Liver (tissue), 9 donors: ENCODE data around the gene PRKAR1B. TPM values are rescaled to one million over a fixed set of nuclear protein-coding genes. Genes with fewer than 3 reads are reported as not detected.

Experiments
- DNase-seq: peaks from one replicate; pipeline ENCODE4 v3.0.0-alpha.2; 2017; ENCODE audit warnings: low spot score
- H3K27ac ChIP-seq, 2 donors: one replicate each; pipeline ENCODE4 v1.7.0; 2013; ENCODE audit warnings: inconsistent platforms in 2 of 2, low read length in 2 of 2, control low read depth in 1 of 2, low read depth in 1 of 2, mild to moderate bottlenecking in 1 of 2
- H3K27me3 ChIP-seq, 4 donors: one replicate each; pipeline versions ENCODE4 v1.6.1 to v1.7.0; 2013; ENCODE audit warnings: low read length in 3 of 4, inconsistent platforms in 1 of 4, mild to moderate bottlenecking in 1 of 4, moderate library complexity in 1 of 4; ENCODE audit not compliant: control insufficient read depth in 4 of 4, insufficient read depth in 4 of 4
- H3K36me3 ChIP-seq, 4 donors: one replicate each; pipeline versions ENCODE4 v1.6.1 to v1.7.0; 2013; ENCODE audit warnings: low read length in 3 of 4, mild to moderate bottlenecking in 3 of 4, low read depth in 1 of 4, moderate library complexity in 1 of 4; ENCODE audit not compliant: control insufficient read depth in 4 of 4, insufficient read depth in 3 of 4
- H3K4me1 ChIP-seq, 4 donors: one replicate each; pipeline versions ENCODE4 v1.6.1 to v1.7.0; 2013; ENCODE audit warnings: low read length in 3 of 4, mild to moderate bottlenecking in 3 of 4, moderate library complexity in 1 of 4; ENCODE audit not compliant: control insufficient read depth in 4 of 4, insufficient read depth in 4 of 4
- H3K4me3 ChIP-seq, 3 donors: one replicate each; pipeline versions ENCODE4 v1.6.1 to v1.7.0; 2013; ENCODE audit warnings: low read length in 3 of 3, control low read depth in 1 of 3, low read depth in 1 of 3, mild to moderate bottlenecking in 1 of 3
- H3K9ac ChIP-seq, 2 donors: one replicate each; pipeline ENCODE4 v1.7.0; 2013; ENCODE audit warnings: low read length in 2 of 2, mild to moderate bottlenecking in 2 of 2, moderate library complexity in 2 of 2, control low read depth in 1 of 2, low read depth in 1 of 2
- H3K9me3 ChIP-seq, 4 donors: one replicate each; pipeline versions ENCODE4 v1.6.1 to v1.7.0; 2013; ENCODE audit warnings: low read length in 3 of 4; ENCODE audit not compliant: control insufficient read depth in 4 of 4
- ATF3 ChIP-seq: IDR thresholded peaks from 2 replicates; pipeline ENCODE4 v1.6.1; 2016; ENCODE audit warnings: antibody characterized with exemption
- EGR1 ChIP-seq, 2 donors: IDR thresholded peaks; 2 replicates each; pipeline ENCODE4 v1.6.1; 2016 to 2018; ENCODE audit warnings: antibody characterized with exemption in 2 of 2, low read depth in 2 of 2
- FOXA1 ChIP-seq: IDR thresholded peaks from 2 replicates; pipeline ENCODE4 v1.6.1; 2016; ENCODE audit warnings: antibody characterized with exemption
- FOXA2 ChIP-seq: IDR thresholded peaks from 2 replicates; pipeline ENCODE4 v1.6.1; 2016; ENCODE audit warnings: antibody characterized with exemption
- GABPA ChIP-seq, 2 donors: IDR thresholded peaks in 1 of 2; conservative IDR thresholded peaks in 1 of 2; 2 replicates each; pipeline ENCODE4 v1.6.1; 2016; ENCODE audit warnings: antibody characterized with exemption in 2 of 2, mild to moderate bottlenecking in 1 of 2, moderate library complexity in 1 of 2
- HNF4A ChIP-seq, 2 donors: conservative IDR thresholded peaks; 2 replicates each; pipeline ENCODE4 v1.6.1; 2016; ENCODE audit warnings: antibody characterized with exemption in 2 of 2, mild to moderate bottlenecking in 2 of 2
- HNF4G ChIP-seq: IDR thresholded peaks from 2 replicates; pipeline ENCODE4 v1.6.1; 2016; ENCODE audit warnings: antibody characterized with exemption
- JUND ChIP-seq, 2 donors: IDR thresholded peaks; 2 replicates each; pipeline ENCODE4 v1.6.1; 2016; ENCODE audit warnings: antibody characterized with exemption in 2 of 2
- MAX ChIP-seq: IDR thresholded peaks from 2 replicates; pipeline ENCODE4 v1.6.1; 2016; ENCODE audit warnings: antibody characterized with exemption
- NR2F2 ChIP-seq: IDR thresholded peaks from 2 replicates; pipeline ENCODE4 v1.6.1; 2016; ENCODE audit warnings: antibody characterized with exemption
- RAD21 ChIP-seq, 2 donors: IDR thresholded peaks; 2 replicates each; pipeline ENCODE4 v1.6.1; 2016; ENCODE audit warnings: antibody characterized with exemption in 2 of 2, mild to moderate bottlenecking in 2 of 2
- RXRA ChIP-seq, 2 donors: IDR thresholded peaks; 2 replicates each; pipeline ENCODE4 v1.6.1; 2017 to 2018; ENCODE audit warnings: antibody characterized with exemption in 2 of 2, mild to moderate bottlenecking in 1 of 2
- SP1 ChIP-seq: IDR thresholded peaks from 2 replicates; pipeline ENCODE4 v1.6.1; 2018; ENCODE audit warnings: antibody characterized with exemption, mild to moderate bottlenecking
- TAF1 ChIP-seq: conservative IDR thresholded peaks from 2 replicates; pipeline ENCODE4 v1.6.1; 2016; ENCODE audit warnings: antibody characterized with exemption, mild to moderate bottlenecking
- YY1 ChIP-seq: IDR thresholded peaks from 2 replicates; pipeline ENCODE4 v1.6.1; 2016; ENCODE audit warnings: antibody characterized with exemption, mild to moderate bottlenecking
- WGBS: extraction: QIAGEN DNeasy Blood & Tissue Kit; methylation state at CpG from one replicate; pipeline ENCODE4 v1.1.7; 2013; 5-methylcytosine and 5-hydroxymethylcytosine counted together
- polyA plus RNA-seq, 2 donors: library from polyadenylated mRNA; stranded (reverse) in 1 of 2; unstranded in 1 of 2; fragments of 200-250 nt in 1 of 2; fragments of >200 nt in 1 of 2; fragmentation: Nextera tagmentation in 1 of 2; extraction: Ambion mirVana in 1 of 2; gene quantifications; one replicate each; pipeline versions ENCODE4 v1.2.1 to v1.2.3, GENCODE V29; 2013 to 2015
- total RNA-seq, 2 donors: library from RNA; depleted of rRNA; stranded (reverse); fragments of >200 nt; gene quantifications; one replicate each; pipeline ENCODE4 v1.2.3, GENCODE V29; 2014
- TF ChIP-seq, protein P1 (sequence below): fragments of 150-350 bp; IDR thresholded peaks from 2 replicates; pipeline ENCODE4 v1.5.1; 2017; ENCODE audit warnings: improper control_type of control experiment, low read depth, low read length; ENCODE audit not compliant: missing input control
- TF ChIP-seq, protein P2 (sequence below): IDR thresholded peaks from 2 replicates; pipeline ENCODE4 v1.6.1; 2016; ENCODE audit warnings: antibody characterized with exemption, mild to moderate bottlenecking
- TF ChIP-seq, protein P3 (sequence below): IDR thresholded peaks from 2 replicates; pipeline ENCODE4 v1.6.1; 2016; ENCODE audit warnings: antibody characterized with exemption
- donor health status: healthy.
- donor health status: healthy.
- donor health status: healthy.
- donor health status: healthy.
- donor health status: healthy.

Gene PRKAR1B
- total and polyA plus RNA-seq, 4 donors = 11.1 to 14.4 (median 12.4) TPM

- H3K36me3 ChIP-seq = no peaks in the 10 kb centered on the region
- no peak for TF ChIP-seq MAX
- no peak for TF ChIP-seq JUND (IDR thresholded peaks at IDR 0.05)
- TF ChIP-seq GABPA (IDR thresholded peaks at IDR 0.05 in 1 of 2, conservative IDR thresholded peaks at IDR 0.05 in 1 of 2) = no peak
- no peak for TF ChIP-seq SP1
- TF ChIP-seq EGR1 (IDR thresholded peaks at IDR 0.05; ENCODE audit: low read depth in 2 of 2) = no peak
- TF ChIP-seq, protein P1, sequence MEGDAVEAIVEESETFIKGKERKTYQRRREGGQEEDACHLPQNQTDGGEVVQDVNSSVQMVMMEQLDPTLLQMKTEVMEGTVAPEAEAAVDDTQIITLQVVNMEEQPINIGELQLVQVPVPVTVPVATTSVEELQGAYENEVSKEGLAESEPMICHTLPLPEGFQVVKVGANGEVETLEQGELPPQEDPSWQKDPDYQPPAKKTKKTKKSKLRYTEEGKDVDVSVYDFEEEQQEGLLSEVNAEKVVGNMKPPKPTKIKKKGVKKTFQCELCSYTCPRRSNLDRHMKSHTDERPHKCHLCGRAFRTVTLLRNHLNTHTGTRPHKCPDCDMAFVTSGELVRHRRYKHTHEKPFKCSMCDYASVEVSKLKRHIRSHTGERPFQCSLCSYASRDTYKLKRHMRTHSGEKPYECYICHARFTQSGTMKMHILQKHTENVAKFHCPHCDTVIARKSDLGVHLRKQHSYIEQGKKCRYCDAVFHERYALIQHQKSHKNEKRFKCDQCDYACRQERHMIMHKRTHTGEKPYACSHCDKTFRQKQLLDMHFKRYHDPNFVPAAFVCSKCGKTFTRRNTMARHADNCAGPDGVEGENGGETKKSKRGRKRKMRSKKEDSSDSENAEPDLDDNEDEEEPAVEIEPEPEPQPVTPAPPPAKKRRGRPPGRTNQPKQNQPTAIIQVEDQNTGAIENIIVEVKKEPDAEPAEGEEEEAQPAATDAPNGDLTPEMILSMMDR = no peak
- TF ChIP-seq HNF4G = no peak
- no peak for TF ChIP-seq FOXA1
- no peak for TF ChIP-seq FOXA2
- no peak for TF ChIP-seq TAF1
- TF ChIP-seq, protein P2, sequence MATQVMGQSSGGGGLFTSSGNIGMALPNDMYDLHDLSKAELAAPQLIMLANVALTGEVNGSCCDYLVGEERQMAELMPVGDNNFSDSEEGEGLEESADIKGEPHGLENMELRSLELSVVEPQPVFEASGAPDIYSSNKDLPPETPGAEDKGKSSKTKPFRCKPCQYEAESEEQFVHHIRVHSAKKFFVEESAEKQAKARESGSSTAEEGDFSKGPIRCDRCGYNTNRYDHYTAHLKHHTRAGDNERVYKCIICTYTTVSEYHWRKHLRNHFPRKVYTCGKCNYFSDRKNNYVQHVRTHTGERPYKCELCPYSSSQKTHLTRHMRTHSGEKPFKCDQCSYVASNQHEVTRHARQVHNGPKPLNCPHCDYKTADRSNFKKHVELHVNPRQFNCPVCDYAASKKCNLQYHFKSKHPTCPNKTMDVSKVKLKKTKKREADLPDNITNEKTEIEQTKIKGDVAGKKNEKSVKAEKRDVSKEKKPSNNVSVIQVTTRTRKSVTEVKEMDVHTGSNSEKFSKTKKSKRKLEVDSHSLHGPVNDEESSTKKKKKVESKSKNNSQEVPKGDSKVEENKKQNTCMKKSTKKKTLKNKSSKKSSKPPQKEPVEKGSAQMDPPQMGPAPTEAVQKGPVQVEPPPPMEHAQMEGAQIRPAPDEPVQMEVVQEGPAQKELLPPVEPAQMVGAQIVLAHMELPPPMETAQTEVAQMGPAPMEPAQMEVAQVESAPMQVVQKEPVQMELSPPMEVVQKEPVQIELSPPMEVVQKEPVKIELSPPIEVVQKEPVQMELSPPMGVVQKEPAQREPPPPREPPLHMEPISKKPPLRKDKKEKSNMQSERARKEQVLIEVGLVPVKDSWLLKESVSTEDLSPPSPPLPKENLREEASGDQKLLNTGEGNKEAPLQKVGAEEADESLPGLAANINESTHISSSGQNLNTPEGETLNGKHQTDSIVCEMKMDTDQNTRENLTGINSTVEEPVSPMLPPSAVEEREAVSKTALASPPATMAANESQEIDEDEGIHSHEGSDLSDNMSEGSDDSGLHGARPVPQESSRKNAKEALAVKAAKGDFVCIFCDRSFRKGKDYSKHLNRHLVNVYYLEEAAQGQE = no peak
- no peak for TF ChIP-seq ATF3
- TF ChIP-seq RXRA (IDR thresholded peaks at IDR 0.05) = no peak
- TF ChIP-seq, protein P3, sequence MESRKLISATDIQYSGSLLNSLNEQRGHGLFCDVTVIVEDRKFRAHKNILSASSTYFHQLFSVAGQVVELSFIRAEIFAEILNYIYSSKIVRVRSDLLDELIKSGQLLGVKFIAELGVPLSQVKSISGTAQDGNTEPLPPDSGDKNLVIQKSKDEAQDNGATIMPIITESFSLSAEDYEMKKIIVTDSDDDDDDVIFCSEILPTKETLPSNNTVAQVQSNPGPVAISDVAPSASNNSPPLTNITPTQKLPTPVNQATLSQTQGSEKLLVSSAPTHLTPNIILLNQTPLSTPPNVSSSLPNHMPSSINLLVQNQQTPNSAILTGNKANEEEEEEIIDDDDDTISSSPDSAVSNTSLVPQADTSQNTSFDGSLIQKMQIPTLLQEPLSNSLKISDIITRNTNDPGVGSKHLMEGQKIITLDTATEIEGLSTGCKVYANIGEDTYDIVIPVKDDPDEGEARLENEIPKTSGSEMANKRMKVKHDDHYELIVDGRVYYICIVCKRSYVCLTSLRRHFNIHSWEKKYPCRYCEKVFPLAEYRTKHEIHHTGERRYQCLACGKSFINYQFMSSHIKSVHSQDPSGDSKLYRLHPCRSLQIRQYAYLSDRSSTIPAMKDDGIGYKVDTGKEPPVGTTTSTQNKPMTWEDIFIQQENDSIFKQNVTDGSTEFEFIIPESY = no peak
- TF ChIP-seq YY1 = no peak
- no peak for TF ChIP-seq RAD21 (IDR thresholded peaks at IDR 0.05)
- TF ChIP-seq HNF4A (conservative IDR thresholded peaks at IDR 0.05) = no peak
- TF ChIP-seq NR2F2 = no peak
- H3K4me1 ChIP-seq = no peaks in the 10 kb centered on the region
- 90% methylated on average over 7 of the region's 7 CpGs for WGBS
- no peaks in the 10 kb centered on the region for H3K9me3 ChIP-seq
- no peaks in the 10 kb centered on the region for H3K27me3 ChIP-seq
- no peak for DNase-seq
- H3K4me3 ChIP-seq = no peak overlapping the region
- H3K27ac ChIP-seq = no peak overlapping the region
- no peak overlapping the region for H3K9ac ChIP-seq
These were observed 164.8 kb downstream of the PRKAR1B start for GRCh38 chr7:562374-562675.
